ENCODE results near the gene LKAAEAR1. TPM values are rescaled to one million over a fixed set of nuclear protein-coding genes. Genes with fewer than 3 reads are reported as not detected.

Gene LKAAEAR1
- total RNA-seq, 6 donors from 2014 or later: 1.3 to 7.8 (median 4.9) TPM; not detected in 2

DNA sequence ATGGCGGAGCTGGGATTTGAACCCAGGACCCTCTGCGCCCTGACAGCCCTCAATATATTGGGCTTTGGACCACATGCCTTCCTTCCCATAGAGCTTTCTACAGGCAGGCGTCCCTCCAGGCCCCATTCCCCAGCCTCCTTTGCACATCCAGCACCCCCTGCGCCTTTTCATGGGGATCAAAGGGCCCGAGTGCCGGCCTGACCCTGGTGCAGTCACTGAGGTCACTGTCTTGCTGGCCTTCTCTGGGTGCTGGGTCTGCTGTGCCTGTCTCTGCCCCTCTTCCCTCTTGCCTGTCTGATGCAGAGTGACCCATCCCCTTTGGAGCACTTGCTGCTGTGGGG lies 2.6 kb downstream of the LKAAEAR1 start:
- WGBS, 2 donors: 86% methylated on average over 4 to 6 of the region's 6 CpGs
- Histone ChIP-seq H3K4me3 (no peak overlapping the region), H3K36me3 (no peaks in the 10 kb centered on the region), H3K4me1 (peaks cover 36 to 76% (median 51%) of the 10 kb centered on the region in 4 donors), H3K27me3 (peaks cover 0 to 19% (median 8%) of the 10 kb centered on the region in 4 donors), H3K27ac (peak overlapping the region in 3 of 4 donors; percentile 26 to 94 (median 87)), H3K9me3 (no peaks in the 10 kb centered on the region)
- TF ChIP-seq, protein P1, sequence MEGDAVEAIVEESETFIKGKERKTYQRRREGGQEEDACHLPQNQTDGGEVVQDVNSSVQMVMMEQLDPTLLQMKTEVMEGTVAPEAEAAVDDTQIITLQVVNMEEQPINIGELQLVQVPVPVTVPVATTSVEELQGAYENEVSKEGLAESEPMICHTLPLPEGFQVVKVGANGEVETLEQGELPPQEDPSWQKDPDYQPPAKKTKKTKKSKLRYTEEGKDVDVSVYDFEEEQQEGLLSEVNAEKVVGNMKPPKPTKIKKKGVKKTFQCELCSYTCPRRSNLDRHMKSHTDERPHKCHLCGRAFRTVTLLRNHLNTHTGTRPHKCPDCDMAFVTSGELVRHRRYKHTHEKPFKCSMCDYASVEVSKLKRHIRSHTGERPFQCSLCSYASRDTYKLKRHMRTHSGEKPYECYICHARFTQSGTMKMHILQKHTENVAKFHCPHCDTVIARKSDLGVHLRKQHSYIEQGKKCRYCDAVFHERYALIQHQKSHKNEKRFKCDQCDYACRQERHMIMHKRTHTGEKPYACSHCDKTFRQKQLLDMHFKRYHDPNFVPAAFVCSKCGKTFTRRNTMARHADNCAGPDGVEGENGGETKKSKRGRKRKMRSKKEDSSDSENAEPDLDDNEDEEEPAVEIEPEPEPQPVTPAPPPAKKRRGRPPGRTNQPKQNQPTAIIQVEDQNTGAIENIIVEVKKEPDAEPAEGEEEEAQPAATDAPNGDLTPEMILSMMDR (IDR thresholded peaks at IDR 0.05): no peak
- TF ChIP-seq POLR2A (IDR thresholded peaks at IDR 0.05) (no peak), EP300 (IDR thresholded peaks at IDR 0.05) (no peak), POLR2AphosphoS5 (IDR thresholded peaks at IDR 0.05) (no peak)
- ATAC-seq (ENCODE audit: low FRiP score in 2 of 2): no peak
- DNase-seq: no peak

GRCh38 chr20:64080813-64081623 lies 3.2 kb downstream of the LKAAEAR1 start:
- Histone ChIP-seq H3K4me1 (peaks cover 38 to 81% (median 51%) of the 10 kb centered on the region in 4 donors), H3K27me3 (peaks cover 0 to 19% (median 8%) of the 10 kb centered on the region in 4 donors), H3K4me3 (peak overlapping the region in 3 of 4 donors; percentile 71 to 92 (median 80)), H3K9me3 (no peaks in the 10 kb centered on the region), H3K36me3 (peaks cover 0 to 4% (median 2%) of the 10 kb centered on the region in 4 donors), H3K27ac (peak overlapping the region; percentile 84 to 94 (median 89))
- TF ChIP-seq POLR2AphosphoS5 (IDR thresholded peaks at IDR 0.05) (no peak), POLR2A (IDR thresholded peaks at IDR 0.05) (no peak), EP300 (IDR thresholded peaks at IDR 0.05) (no peak)
- TF ChIP-seq, protein P1 (IDR thresholded peaks at IDR 0.05): no peak
- peak in 1 of 2 donors; percentile 82 for DNase-seq
- 56 to 76% methylated on average over 9 to 17 of the region's 17 CpGs for WGBS, 2 donors
- ATAC-seq (ENCODE audit: low FRiP score in 2 of 2): no peak

GRCh38 chr20:64080013-64080812 lies 4.0 kb downstream of the LKAAEAR1 start, which contains the start of gene OPRL1:
OPRL1 (plus strand) TSS chr20:64080082; CDS start chr20:64092721, 12,639 bp downstream.
- TF ChIP-seq, protein P1 (IDR thresholded peaks at IDR 0.05): no peak
- peak in 1 of 4 donors; percentile 79 for TF ChIP-seq EP300 (IDR thresholded peaks at IDR 0.05)
- ATAC-seq (ENCODE audit: low FRiP score in 2 of 2) (peak in 1 of 2 donors; percentile 0), DNase-seq (peak; percentile 41 to 69)
- peaks cover 0 to 17% (median 7%) of the 10 kb centered on the region in 4 donors for H3K27me3 ChIP-seq
- H3K4me3 ChIP-seq: peak within 1 kb of the TSS; percentile 71 to 92 (median 80)
- peaks cover 0 to 9% (median 4%) of the 10 kb centered on the region in 4 donors for H3K36me3 ChIP-seq
- peaks cover 38 to 81% (median 51%) of the 10 kb centered on the region in 4 donors for H3K4me1 ChIP-seq
- H3K9me3 ChIP-seq: no peaks in the 10 kb centered on the region
- peak within 1 kb of the TSS; percentile 84 to 94 (median 90) for H3K27ac ChIP-seq
- 0 to 13% methylated on average over 7 to 25 of the region's 62 CpGs for WGBS, 2 donors

- 1% methylated on average over 49 of the region's 73 CpGs; no CpG with 5 or more reads in 1 of the 2 donors for WGBS, 2 donors
- peak in 1 of 4 donors; percentile 49 for TF ChIP-seq POLR2A (IDR thresholded peaks at IDR 0.05)
- peak; percentile 26 to 30 for TF ChIP-seq POLR2AphosphoS5 (IDR thresholded peaks at IDR 0.05)
- TF ChIP-seq, protein P1 (IDR thresholded peaks at IDR 0.05): peak in 3 of 6 experiments; percentile 9 to 23 (median 12)
- TF ChIP-seq EP300 (IDR thresholded peaks at IDR 0.05): no peak
- peak within 1 kb of the TSS; percentile 71 to 92 (median 80) for H3K4me3 ChIP-seq
- H3K36me3 ChIP-seq: peaks cover 0 to 17% (median 8%) of the 10 kb centered on the region in 4 donors
- no peaks in the 10 kb centered on the region for H3K9me3 ChIP-seq
- peak within 1 kb of the TSS; percentile 84 to 94 (median 90) for H3K27ac ChIP-seq
- ATAC-seq (ENCODE audit: low FRiP score in 2 of 2) (peak; percentile 27 to 79), DNase-seq (peak; percentile 86 to 97)
- peaks cover 0 to 10% (median 4%) of the 10 kb centered on the region in 4 donors for H3K27me3 ChIP-seq
- H3K4me1 ChIP-seq: peaks cover 38 to 76% (median 47%) of the 10 kb centered on the region in 4 donors
These were observed 4.8 kb downstream of the LKAAEAR1 start, which contains the start of gene RGS19 for GRCh38 chr20:64079273-64080012. RGS19 (minus strand) TSS chr20:64079518; CDS start chr20:64076886, 2,632 bp downstream.
